Brain pericyte (primary cell): ENCODE data around the gene GHDC.
"Not testable (repeated sequence)": the region's sequence is repeated elsewhere in the genome, so short reads cannot be mapped to it uniquely, and the experiment has no call there.

Experiments used
- DNase-seq: peaks from one replicate; pipeline ENCODE4 v3.0.0-alpha.2; 2012; ENCODE audit warnings: low read depth, low spot score

GHDC gene

DNA sequence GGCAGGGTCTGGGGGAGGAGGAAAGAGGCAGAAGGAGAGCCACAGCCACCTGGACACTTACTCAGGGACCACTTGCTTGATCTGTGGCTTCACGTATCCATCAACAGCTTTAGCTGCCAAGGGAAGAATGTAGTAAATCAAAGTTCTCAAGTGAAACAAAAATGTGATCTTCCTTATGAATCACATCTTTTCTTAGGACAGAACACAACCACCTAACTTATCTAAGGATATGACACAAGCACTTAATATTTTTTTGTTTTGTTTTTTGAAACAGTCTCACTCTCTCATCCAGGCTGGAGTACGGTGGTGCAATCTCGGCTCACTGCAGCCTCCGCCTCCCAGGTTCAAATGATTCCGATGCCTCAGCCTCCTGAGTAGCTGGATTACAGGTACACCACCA, 8.4 kb upstream of the GHDC start:
- no peak for DNase-seq

DNA sequence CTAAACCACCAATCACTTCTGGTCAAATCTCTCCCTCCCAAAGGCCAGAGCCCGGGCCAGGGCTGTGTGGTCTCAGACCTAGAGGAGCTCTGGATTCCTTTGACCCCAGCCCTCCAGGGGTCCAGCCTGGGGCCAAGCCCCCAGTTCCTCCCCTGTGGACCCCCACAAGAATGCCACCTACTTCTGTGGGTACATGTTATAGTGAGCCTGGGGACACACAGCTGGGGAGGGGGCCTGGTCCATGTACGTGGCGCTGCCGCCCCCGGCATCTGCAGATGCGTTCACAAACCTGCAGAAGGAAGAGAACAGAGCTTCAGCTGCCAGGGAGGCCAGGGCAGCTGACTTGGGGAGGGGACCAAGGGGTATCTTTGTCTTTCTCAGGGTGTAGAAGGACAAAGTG, 7.9 kb upstream of the GHDC start:
- DNase-seq: no peak

DNA sequence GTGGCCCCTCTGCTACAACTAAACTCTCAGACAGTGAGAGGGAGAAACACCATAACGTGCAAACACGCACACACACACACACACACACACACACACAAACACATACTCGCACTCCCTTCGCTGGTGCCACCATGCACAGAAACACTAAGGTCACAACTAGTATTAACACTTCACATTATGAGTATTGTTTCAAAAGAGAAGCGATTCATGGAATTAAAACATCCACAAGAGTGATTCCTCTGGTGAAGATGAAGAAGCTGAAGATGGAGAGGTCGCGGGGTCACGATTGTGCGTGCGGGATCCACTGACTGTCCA, 7.1 kb upstream of the GHDC start:
- no peak for DNase-seq

DNA sequence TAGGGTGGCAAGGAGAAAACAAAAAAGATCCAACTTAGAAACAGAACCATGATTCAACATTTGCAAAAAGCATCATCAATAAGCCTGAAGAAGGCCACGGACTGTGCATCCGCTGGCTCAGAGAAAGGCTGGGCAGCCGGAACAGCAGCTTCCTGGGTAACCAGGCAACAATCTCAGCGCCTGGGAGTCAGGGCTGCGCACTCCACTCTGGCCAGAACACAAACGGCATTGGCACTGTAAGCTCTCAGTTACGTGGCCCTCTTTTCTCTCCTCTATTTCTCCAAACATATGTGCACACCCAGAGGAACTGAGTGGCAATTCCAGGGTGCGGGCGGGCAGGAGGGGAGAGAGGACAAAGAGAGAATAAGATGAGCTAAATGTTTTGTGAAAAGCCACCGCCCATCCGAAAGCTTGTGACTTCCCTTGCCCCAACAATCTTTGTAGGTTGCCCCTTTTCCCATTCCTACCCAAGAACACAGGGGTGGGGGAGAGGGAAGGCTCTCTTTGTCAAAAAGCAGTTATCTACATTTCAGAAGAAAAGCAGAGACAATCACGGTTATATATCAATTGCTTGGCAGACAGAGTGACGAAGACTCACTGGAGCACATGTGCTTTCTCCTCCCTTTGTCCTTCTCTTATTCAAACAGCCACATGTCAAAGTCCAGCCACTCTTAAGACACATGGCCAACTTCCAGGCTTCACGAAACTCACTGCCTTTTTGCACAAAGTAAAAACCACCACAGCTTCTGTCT, 6.6 kb upstream of the GHDC start:
- DNase-seq: no peak

DNA sequence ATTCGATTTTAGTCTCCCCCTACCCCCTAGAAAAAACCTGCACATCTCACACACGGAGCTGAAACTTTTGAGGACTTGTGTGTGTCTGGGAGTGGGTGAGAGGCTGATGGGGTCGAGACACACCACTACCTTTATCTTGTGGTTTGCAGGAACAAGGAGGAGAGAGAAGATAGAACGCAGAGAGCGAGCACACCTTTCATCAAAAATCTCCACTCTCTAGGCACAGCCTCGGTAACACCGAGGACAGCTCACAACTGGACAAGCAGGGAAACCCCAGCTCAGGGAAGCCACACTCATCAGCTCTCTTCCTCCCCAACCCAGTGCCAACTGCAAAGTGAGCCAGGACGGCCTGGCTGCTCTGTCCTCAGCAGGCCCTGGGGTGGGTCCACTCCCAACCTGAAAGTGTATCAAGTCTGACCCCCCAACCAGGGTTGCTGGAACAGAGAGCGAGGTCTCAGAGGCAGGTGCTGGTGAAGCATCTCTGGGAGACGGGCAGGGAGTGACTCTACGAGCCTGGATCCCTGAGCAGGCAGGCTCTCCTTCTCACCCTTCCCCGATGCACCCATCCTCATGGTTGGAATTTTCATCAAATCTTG, 5.2 kb upstream of the GHDC start:
- no peak for DNase-seq

DNA sequence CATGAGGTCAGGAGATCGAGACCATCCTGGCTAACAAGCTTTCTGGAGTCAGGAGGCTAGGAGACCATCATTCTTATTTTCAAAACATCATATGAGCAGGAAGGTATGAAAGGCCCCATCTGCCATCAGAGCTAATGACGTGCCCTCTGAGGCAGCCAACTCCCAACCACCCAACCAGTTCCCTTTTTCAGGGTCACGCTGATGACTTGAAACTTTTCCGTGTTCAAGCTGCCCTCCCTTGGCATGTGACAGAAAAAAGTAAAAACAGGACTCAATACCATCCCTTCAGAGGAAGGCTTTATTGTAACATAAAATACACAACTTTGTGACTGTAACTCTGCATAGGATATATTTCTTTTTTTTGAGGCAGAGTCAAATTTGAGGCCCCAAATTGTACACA, 4.6 kb upstream of the GHDC start:
- no peak for DNase-seq

DNA sequence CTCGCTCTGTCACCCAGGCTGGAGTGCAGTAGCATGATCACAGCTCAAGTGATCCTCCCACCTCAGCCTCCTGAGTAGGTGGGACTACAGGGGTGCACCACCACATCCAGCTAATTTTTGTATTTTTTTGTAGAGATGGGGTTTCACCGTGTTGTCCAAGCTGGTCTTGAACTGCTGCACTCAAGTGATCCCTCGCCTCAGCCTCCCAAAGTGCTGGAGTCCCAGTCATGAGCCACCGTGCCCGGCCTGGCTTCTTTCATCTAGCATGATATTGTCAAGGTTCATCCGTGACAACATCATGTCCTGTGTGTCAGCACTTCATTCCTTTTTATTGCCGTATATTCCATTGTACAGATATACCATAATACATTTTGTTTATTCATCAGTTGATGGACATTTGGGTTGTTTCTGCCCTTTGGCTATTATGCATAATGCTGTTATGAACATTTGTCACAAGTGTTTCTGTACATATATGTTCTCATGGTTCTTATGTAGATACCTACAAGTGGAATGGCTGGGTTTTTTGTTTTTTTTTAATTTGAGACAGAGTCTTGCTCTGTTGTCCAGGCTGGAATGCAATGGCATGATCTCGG, 3.4 kb upstream of the GHDC start:
- no peak for DNase-seq

DNA sequence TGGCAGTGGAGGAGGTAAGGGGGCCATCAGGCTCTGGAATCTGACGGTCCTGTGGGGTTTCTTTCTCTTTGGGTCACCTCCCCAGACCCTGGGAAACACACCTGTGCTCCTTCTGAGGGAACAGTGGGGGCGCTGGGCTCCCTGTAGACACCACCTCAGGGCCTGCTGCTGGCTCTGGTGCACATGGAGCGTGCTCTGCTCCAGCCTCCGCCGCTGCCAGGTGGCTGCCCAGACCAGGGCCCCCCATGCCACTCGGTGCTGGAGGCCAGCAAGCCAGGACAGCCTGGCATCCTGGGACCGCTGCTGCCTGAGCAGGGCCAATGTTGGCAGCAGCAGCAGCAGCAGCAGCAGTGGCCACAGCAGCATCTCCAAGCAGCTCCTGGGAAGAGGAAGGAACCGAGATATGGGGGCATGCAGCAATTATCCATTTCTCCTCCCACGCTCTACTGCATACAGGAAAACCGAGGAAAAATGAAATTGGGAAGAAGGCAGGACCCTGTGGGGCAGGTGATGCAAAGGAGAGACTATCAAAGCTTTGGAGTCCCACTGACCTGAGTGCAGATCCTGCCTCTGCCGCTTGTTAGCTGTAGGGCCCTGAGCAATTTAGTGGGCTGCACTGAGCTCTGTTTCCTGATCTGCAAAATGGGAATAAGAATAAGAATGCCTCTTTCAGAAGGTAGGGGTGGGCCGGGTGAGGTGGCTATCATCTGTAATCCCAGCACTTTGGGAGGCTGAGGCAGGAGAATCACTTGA, 902 bp downstream of the GHDC start:
- DNase-seq: no peak

DNA sequence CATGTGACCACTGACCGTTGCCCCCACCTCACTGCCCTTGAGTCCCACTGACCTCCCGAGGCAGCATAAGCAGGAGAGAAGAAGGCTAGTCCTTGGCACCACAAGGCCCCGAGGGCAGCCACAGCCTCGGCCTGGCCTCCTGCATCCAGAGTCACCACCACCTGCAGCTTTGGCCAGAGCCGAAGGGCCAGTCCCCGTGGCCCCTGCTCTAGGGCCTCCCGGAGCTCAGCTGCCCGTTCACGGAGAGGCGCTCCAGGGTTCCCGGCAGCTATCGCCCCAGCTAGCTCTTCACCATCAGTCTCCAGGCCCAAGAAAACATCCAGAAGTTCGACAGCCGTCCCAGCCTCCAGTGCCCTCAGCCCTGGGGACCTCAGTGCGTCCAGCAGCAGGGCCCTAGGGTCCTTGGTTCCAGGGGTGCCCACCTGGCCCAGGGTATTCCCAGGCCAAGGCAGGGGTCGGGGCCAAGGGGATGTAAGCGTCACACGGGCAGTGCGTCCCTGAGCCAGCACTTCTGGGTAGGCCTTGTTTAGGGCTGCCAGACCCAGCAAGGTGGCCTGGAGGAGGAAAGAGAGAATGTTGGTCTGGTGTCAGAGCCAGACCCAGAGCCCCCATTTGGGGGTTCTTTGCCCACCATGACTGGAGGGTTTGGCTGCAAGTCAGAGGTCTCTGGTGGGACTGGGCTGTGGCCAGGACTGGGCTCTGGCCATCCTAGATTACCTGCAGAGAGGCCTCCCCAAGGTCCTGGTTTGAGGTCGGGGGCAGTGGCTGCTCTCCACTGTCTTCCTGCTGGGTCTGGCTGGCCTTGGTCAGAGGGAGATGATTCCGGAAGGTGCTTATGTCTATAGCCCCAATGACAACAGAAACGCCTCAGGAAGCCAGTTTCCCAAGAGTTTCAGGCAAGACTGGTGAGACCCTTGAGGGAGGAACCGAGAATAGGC, 1.8 kb downstream of the GHDC start:
- DNase-seq: no peak

DNA sequence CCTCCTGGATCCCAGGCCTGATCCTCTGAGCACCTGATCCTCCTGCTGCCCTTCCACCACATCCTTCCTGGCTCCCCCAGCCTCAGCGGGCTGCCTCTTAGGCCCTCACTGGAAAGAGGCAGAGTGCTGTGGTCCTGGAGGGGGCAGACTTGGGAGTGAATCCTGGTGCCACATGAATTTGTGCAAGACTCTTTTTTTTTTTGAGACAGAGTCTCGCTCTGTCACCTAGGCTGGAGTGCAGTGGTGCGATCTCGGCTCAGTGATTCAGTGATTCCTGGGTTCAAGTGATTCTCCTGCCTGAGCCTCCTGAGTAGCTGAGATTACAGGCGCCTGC, 3.1 kb downstream of the GHDC start:
- DNase-seq: no peak

DNA sequence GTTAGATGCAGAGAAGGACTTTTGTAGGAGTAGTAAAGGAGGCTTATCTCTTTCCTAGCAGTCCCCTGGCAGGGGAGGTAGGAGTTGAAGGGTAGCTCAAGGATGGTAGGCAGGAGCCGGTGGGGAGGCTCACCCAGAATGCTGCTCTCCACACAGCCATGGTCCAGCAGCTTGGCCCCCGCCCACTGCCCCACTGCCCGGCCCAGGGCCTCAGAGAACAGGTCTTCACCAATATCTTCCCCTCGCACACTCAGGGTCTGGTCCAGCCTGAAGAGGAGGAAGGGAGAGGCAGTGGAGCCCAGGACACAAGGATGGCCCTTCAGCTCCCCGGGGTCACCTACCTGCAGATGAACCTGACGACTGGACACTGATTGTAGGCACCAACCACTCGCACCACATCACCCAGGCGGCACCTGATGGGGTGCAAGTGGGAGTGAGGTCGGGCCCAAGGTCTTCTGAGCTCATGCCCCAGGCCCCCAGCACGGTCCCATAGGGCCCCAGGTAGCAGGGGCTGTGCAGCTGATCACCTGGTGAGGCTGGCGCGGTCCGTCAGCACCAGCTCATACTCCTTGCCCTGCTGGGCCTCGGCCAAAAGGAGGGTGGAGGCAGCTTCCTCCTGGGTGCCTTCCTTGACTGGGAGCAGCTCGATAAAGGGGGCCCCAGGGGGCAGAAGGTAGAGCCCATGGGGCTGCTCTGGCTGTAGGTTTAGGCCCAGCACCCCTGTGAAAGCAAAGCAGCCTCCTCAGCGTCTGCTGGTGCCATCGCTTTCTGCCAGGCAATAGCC, 3.6 kb downstream of the GHDC start:
- DNase-seq: no peak

DNA sequence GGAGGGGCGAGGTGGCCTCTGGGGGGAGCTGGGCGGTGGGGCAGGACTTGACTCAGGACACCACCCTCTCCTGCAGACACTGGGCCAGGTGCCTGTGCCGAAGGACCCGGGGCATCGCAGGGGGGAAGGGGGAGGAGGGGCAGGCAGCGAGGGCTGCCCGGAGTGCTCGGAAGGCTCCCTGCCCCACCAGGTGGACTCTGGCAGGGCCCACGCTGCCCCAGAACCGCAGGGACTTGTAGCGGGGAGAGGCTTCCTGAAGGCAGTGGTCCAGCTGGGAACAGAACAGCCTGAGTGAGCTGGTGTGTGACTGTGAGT, 4.7 kb downstream of the GHDC start:
- no peak for DNase-seq

DNA sequence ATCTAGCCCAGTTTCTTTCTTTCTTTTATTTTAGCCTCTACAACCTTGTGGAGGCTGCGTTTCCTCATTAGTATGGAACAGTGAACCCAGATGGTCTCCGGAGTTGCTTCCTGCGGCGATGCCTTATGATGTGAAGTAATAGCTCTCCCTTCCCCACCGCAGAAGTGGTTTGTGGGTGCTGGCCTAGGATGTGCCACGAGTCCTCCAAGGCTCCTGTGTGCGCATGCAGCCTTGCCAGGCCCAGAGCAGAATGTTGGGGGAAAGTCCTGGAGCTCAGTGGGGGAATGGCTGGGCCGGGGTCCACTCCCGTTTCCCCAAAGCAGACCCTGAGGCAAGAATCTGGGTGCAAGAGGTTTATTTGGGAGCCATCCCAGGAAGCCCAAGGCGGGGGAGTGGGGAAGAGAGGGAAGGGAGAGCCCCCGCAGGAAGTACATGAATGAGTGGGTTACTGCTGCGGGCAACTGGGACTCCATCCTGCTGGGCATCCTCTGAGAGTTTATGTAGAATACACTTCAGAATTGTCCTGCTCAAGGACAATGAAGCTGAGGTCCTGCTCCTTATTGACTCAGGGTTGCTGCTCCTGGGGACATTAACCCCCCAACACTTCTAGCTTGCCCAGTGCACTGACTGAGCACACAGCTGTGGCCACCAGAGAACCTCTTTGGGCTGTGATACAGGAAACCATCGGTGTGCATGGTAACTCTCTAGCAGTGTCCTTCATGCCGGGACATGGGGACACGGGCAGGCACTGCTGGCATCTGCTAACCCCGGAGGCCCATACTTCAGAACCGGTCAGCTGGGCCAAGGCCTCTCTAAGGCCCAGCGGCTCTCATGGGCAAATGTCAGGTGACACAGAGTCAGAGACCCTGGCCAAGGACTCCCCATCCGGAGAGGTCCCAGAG, 5.3 kb downstream of the GHDC start:
- DNase-seq: no peak

DNA sequence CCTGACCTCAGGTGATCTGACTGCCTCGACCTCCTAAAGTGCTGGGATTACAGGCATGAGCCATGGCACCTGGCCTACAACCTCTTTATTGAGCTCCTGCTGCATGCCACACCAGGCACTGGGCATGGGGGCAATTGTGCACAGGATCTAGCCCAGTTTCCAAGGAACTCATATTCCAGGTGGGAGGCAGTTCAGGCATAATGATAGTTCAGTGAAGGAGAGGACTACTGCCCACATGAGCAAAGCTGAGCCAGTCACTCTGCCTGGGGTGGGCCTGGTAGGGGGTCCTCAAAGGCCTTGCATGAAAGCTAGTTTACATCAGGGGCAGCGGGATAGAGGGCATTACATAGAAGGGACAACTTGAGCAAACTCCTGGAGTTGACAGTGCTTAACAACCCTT, 6.5 kb downstream of the GHDC start:
- no peak for DNase-seq

DNA sequence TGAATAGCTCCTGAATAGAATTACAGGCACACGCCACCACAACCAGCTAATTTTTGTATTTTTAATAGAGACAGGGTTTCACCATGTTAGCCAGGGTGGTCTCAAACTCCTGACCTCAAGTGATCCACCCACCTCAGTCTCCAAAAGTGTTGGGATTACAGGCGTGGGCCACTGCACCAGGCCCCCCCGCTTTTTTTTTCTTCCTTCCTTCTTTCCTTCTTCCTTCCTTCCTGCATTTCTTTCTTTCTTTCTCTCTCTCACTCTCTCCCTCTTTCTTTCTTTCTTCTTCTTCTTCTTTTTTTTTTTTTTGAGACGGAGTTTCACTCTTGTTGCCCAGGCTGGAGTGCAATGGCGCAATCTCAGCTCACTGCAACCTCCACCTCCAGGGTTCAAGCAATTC, 8.1 kb downstream of the GHDC start:
- DNase-seq: not testable (repeated sequence)

DNA sequence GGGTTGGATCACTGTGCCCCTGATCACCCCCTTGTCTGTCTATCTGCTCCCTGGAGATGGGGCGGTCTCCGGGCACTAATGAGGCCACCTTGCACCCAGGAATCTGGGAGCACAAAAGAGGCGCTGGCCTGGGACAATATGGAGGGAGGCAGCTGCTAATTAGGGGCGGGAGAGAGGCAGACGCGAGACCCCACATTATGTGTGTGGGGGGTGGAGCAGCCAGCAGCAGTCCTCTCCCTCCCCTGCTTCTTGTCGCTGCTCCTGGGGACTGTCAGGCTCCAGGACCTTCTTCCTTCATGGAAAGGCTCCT, 8.7 kb downstream of the GHDC start:
- DNase-seq: no peak

DNA sequence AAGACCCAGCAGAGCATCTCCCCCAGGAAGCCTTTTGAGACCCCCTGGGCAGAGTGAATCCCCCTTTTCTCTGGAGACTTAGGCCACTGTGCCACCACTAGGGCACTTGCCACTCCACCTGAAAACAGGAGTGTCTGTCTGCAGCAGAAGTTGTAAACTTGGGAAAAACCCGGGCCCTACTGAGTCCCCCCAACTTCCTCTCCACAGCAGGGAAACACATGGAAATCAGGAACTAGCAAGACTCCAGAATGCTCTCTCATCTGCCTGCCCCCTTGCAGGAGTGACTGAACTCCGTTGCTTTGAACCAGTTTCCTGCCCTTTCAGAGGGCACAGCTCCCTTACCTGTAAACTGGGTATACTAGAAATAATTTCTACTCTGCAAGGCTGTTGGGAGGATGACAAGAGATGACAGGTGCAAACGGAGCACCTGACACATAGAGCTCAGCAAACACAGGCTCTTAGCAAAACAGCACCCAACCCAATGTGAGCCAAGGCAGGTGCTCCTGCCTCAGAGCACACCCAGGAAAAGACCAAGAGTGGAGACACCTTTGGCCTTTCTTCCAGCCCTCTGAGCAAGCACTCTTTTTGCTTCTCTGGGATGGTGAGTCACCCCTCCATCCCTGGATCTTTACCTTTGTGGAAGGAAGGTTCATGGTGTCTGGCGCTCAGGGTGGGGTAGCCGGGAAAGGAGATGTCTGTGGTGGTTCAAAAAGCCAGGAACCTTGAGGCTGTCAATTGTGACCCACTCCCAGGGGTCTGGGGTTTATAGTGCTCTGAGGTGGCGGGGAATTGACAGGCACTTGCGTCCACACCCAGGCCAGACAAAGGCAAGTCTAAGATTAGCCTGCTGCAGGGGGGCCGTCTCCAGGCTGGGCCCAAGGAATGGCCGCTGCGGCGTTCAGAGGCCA, 9.3 kb downstream of the GHDC start, which contains the start of gene HCRT:
TSS of gene HCRT (minus strand) at position 740 of the 908 bp plus-strand sequence. CDS start at position 653, 87 bp downstream.
- no peak for DNase-seq

DNA sequence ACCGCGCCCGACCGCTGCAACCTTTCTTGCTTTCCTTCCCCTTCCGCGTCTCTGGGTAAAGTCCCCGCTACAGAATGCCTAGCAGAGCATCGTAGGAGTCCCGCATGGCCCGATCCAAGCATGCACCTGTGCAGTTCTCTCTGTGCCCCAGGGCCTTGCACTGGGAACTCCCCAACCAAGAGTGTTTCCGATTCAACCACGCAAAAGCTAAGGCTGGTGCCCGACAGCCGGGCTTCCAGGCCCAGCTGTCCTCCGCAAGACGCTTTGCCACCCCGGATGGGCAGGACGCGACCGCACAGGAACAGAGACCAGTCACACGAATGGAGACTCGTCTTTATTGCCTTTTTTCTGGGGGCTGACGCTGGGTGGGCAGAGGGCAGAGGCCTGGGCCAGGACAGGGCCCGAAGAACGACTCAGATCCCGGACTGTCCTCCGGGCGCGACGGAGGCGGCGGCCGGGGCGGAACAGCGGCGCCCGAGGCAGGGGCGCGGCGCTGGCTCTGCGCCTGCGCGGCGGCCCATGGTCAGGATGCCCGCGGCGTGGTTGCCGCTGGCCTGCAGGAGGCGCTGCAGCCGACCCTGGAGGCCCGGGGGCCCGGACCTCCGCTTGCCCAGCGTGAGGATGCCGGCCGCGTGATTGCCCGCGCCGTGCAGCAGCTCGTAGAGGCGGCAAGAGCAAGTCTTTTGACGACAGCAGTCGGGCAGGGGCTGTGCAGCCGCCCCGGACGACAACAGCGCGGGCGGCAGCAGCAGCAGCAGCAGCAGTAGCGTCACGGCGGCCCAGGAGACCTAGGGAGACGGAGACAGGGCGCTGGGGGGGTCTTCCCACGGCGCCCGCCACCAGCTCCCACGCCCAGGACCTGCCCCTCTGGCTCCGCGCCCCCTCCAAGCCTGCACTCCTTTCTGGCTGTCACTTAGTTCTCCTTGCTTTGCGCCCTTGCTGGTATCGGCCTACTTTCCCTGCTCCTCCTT, 10.3 kb downstream of the GHDC start:
- DNase-seq: no peak
